Activated CD4-positive, alpha-beta T cell treated with anti-CD3 and anti-CD28 coated beads for 36 hours (primary cell): Measurements from ENCODE around the gene CORO1A. TPM values are rescaled to one million over a fixed set of nuclear protein-coding genes. Genes with fewer than 3 reads are reported as not detected.
"Not testable (repeated sequence)": the region's sequence is repeated elsewhere in the genome, so short reads cannot be mapped to it uniquely, and the experiment has no call there.

Experiments used
- ATAC-seq: fragments of 200-7000 bp; cut with Tn5 transposase; one replicate; pipeline ENCODE4 v1.10.0; 2021; ENCODE audit warnings: mild to moderate bottlenecking, moderate library complexity
- CTCF ChIA-PET: fragments of 350-600 bp; sonication (Branson Sonifier 250); formaldehyde crosslinking; loops from one replicate; lab custom pipeline; 2021; ENCODE audit warnings: antibody characterized with exemption; lab: Charles Lee
- POLR2A ChIA-PET: fragments of 350-600 bp; sonication (Branson Sonifier 250); formaldehyde crosslinking; loops from one replicate; lab custom pipeline; 2021; ENCODE audit warnings: antibody characterized with exemption, inconsistent platforms; lab: Charles Lee
- DNase-seq: peaks from one replicate; pipeline ENCODE4 v3.0.0-alpha.2; 2020
- H3K27ac Mint-ChIP-seq: one replicate; pipeline ENCODE4 v1.8.0; 2021; ENCODE audit warnings: mixed read lengths
- H3K27me3 Mint-ChIP-seq: one replicate; pipeline ENCODE4 v1.8.0; 2021; ENCODE audit warnings: mixed read lengths
- H3K36me3 Mint-ChIP-seq: one replicate; pipeline ENCODE4 v1.8.0; 2021; ENCODE audit warnings: low read depth, mixed read lengths
- H3K4me1 Mint-ChIP-seq: one replicate; pipeline ENCODE4 v1.8.0; 2021; ENCODE audit warnings: mixed read lengths
- H3K4me3 Mint-ChIP-seq: one replicate; pipeline ENCODE4 v1.8.0; 2021; ENCODE audit warnings: mild to moderate bottlenecking, moderate library complexity, mixed read lengths
- H3K9me3 Mint-ChIP-seq: one replicate; pipeline ENCODE4 v1.8.0; 2021; ENCODE audit warnings: low read depth, mixed read lengths
- intact Hi-C, 2 experiments: fragments of 100-400 bp; cut with DNase I in 1 of 2; cut with micrococcal nuclease in 1 of 2; formaldehyde crosslinking; loops; one replicate each; pipeline versions ENCODE4 v1.14.2 to v1.15.1; 2022 to 2024; cut with DNase I, micrococcal nuclease
- total RNA-seq, 2 experiments: library from RNA; stranded (reverse); gene quantifications; one replicate each; pipeline ENCODE4 v1.2.3, GENCODE V29; 2021

The CORO1A gene
- total RNA-seq, 2 experiments from 2014 or later, result 997 to 1,175 TPM

- H3K27ac Mint-ChIP-seq, result no peak overlapping the region
- H3K4me3 Mint-ChIP-seq, result no peak overlapping the region
- ChIA-PET POLR2A (no interaction called here), CTCF (interaction anchor here (1.5 kb wide), 1 partner anchor 18 kb away, joined by 4 read pairs; no protein-coding TSS in a partner anchor)
- H3K4me1 Mint-ChIP-seq, result peaks cover 5% of the 10 kb centered on the region
- intact Hi-C loops, result no loop called here
- H3K27me3 Mint-ChIP-seq, result no peaks in the 10 kb centered on the region
- no peak for DNase-seq
- peaks cover 4% of the 10 kb centered on the region for H3K9me3 Mint-ChIP-seq
- H3K36me3 Mint-ChIP-seq, result no peaks in the 10 kb centered on the region
- ATAC-seq, result no peak
Observed at GRCh38 chr16:30147843-30148510, 35.4 kb upstream of the CORO1A start.

GRCh38 chr16:30149250-30149930, 34.0 kb upstream of the CORO1A start:
- Mint-ChIP-seq H3K4me3 (no peak overlapping the region), H3K27ac (no peak overlapping the region), H3K4me1 (no peaks in the 10 kb centered on the region), H3K36me3 (no peaks in the 10 kb centered on the region), H3K27me3 (no peaks in the 10 kb centered on the region), H3K9me3 (peaks cover 4% of the 10 kb centered on the region)
- CTCF ChIA-PET, result interaction anchor here (0.6 kb wide), 1 partner anchor 301 kb away, joined by 3 read pairs; no protein-coding TSS in a partner anchor
- no peak for ATAC-seq
- intact Hi-C loops, result no loop called here
- POLR2A ChIA-PET, result no interaction called here
- no peak for DNase-seq

GRCh38 chr16:30151091-30151490, 32.3 kb upstream of the CORO1A start:
- intact Hi-C loops, result no loop called here
- H3K4me1 Mint-ChIP-seq, result no peaks in the 10 kb centered on the region
- CTCF ChIA-PET, result interaction anchor here (0.9 to 1.6 kb wide), 2 partner anchors 10 to 13 kb away, joined by 3 read pairs; no protein-coding TSS in a partner anchor
- DNase-seq (no peak), ATAC-seq (no peak)
- POLR2A ChIA-PET, result no interaction called here
- no peaks in the 10 kb centered on the region for H3K27me3 Mint-ChIP-seq
- H3K4me3 Mint-ChIP-seq, result no peak overlapping the region
- no peaks in the 10 kb centered on the region for H3K36me3 Mint-ChIP-seq
- no peak overlapping the region for H3K27ac Mint-ChIP-seq
- peaks cover 4% of the 10 kb centered on the region for H3K9me3 Mint-ChIP-seq

- intact Hi-C loops, result no loop called here
- Mint-ChIP-seq H3K27me3 (no peaks in the 10 kb centered on the region), H3K4me3 (no peak overlapping the region), H3K27ac (no peak overlapping the region), H3K36me3 (no peaks in the 10 kb centered on the region), H3K9me3 (peaks cover 4% of the 10 kb centered on the region), H3K4me1 (no peaks in the 10 kb centered on the region)
- no peak for DNase-seq
- CTCF ChIA-PET, result interaction anchor here (0.7 to 1.6 kb wide), 4 partner anchors 8 to 503 kb away, joined by 3 to 4 read pairs (median 3); no protein-coding TSS in a partner anchor
- POLR2A ChIA-PET, result no interaction called here
- no peak for ATAC-seq
Observed at GRCh38 chr16:30152517-30152916, 30.9 kb upstream of the CORO1A start.

GRCh38 chr16:30155188-30155587, 28.2 kb upstream of the CORO1A start:
- H3K27ac Mint-ChIP-seq, result no peak overlapping the region
- no peaks in the 10 kb centered on the region for H3K4me1 Mint-ChIP-seq
- POLR2A ChIA-PET, result no interaction called here
- DNase-seq, result no peak
- H3K27me3 Mint-ChIP-seq, result no peaks in the 10 kb centered on the region
- no peaks in the 10 kb centered on the region for H3K9me3 Mint-ChIP-seq
- intact Hi-C loops, result no loop called here
- CTCF ChIA-PET, result interaction anchor here (0.7 to 1.1 kb wide), 3 partner anchors 13 to 227 kb away, joined by 3 to 6 read pairs (median 4); partner anchors contain the start of gene TBX6
- no peak overlapping the region for H3K4me3 Mint-ChIP-seq
- H3K36me3 Mint-ChIP-seq, result no peaks in the 10 kb centered on the region
- ATAC-seq, result no peak

GRCh38 chr16:30157214-30157613, 26.2 kb upstream of the CORO1A start:
- intact Hi-C loops, result no loop called here
- no peak overlapping the region for H3K27ac Mint-ChIP-seq
- no peak overlapping the region for H3K4me3 Mint-ChIP-seq
- no peak for DNase-seq
- no peaks in the 10 kb centered on the region for H3K4me1 Mint-ChIP-seq
- H3K9me3 Mint-ChIP-seq, result no peaks in the 10 kb centered on the region
- CTCF ChIA-PET, result interaction anchor here (0.6 to 0.7 kb wide), 2 partner anchors 22 to 64 kb away, joined by 3 read pairs; no protein-coding TSS in a partner anchor
- no peaks in the 10 kb centered on the region for H3K27me3 Mint-ChIP-seq
- POLR2A ChIA-PET, result no interaction called here
- ATAC-seq, result no peak
- no peaks in the 10 kb centered on the region for H3K36me3 Mint-ChIP-seq

- ATAC-seq (no peak), DNase-seq (no peak)
- CTCF ChIA-PET, result interaction anchor here (0.7 kb wide), 2 partner anchors 12 to 336 kb away, joined by 3 read pairs; no protein-coding TSS in a partner anchor
- no peaks in the 10 kb centered on the region for H3K9me3 Mint-ChIP-seq
- H3K27ac Mint-ChIP-seq, result no peak overlapping the region
- peaks cover 19% of the 10 kb centered on the region for H3K4me1 Mint-ChIP-seq
- no peaks in the 10 kb centered on the region for H3K36me3 Mint-ChIP-seq
- POLR2A ChIA-PET, result no interaction called here
- H3K27me3 Mint-ChIP-seq, result no peaks in the 10 kb centered on the region
- intact Hi-C loops, result no loop called here
- H3K4me3 Mint-ChIP-seq, result no peak overlapping the region
Observed at GRCh38 chr16:30163538-30163937, 19.9 kb upstream of the CORO1A start.

- Mint-ChIP-seq H3K9me3 (no peaks in the 10 kb centered on the region), H3K27ac (no peak overlapping the region), H3K4me1 (peaks cover 19% of the 10 kb centered on the region), H3K4me3 (no peak overlapping the region), H3K27me3 (no peaks in the 10 kb centered on the region), H3K36me3 (no peaks in the 10 kb centered on the region)
- ATAC-seq, result peak; percentile 39
- ChIA-PET CTCF (interaction anchor here (0.6 kb wide), 1 partner anchor 267 kb away, joined by 3 read pairs; the partner anchor contains the start of gene SEZ6L2), POLR2A (no interaction called here)
- DNase-seq, result no peak
- intact Hi-C loops, result no loop called here
Observed at GRCh38 chr16:30166202-30166902, 17.1 kb upstream of the CORO1A start.

GRCh38 chr16:30168746-30169145, 14.7 kb upstream of the CORO1A start:
- H3K36me3 Mint-ChIP-seq, POLR2A ChIA-PET, H3K4me3 Mint-ChIP-seq, ATAC-seq, intact Hi-C loops, H3K27me3 Mint-ChIP-seq, DNase-seq, H3K27ac Mint-ChIP-seq, H3K9me3 Mint-ChIP-seq: not testable (repeated sequence)
- CTCF ChIA-PET, result interaction anchor here (0.6 kb wide), 1 partner anchor 17 kb away, joined by 3 read pairs; no protein-coding TSS in a partner anchor
- H3K4me1 Mint-ChIP-seq, result peaks cover 16% of the 10 kb centered on the region

- H3K4me3 Mint-ChIP-seq, H3K27ac Mint-ChIP-seq, H3K36me3 Mint-ChIP-seq, intact Hi-C loops, CTCF ChIA-PET, H3K27me3 Mint-ChIP-seq, DNase-seq, POLR2A ChIA-PET, H3K9me3 Mint-ChIP-seq, ATAC-seq: not testable (repeated sequence)
- H3K4me1 Mint-ChIP-seq, result peaks cover 16% of the 10 kb centered on the region
Observed at GRCh38 chr16:30169416-30169815, 14.0 kb upstream of the CORO1A start.

- intact Hi-C loops, H3K36me3 Mint-ChIP-seq, H3K9me3 Mint-ChIP-seq, H3K27me3 Mint-ChIP-seq, DNase-seq, CTCF ChIA-PET, ATAC-seq, POLR2A ChIA-PET, H3K4me3 Mint-ChIP-seq, H3K27ac Mint-ChIP-seq: not testable (repeated sequence)
- peaks cover 13% of the 10 kb centered on the region for H3K4me1 Mint-ChIP-seq
Observed at GRCh38 chr16:30170145-30170544, 13.3 kb upstream of the CORO1A start.
